ENCODE results near the gene STARD10.

DNA sequence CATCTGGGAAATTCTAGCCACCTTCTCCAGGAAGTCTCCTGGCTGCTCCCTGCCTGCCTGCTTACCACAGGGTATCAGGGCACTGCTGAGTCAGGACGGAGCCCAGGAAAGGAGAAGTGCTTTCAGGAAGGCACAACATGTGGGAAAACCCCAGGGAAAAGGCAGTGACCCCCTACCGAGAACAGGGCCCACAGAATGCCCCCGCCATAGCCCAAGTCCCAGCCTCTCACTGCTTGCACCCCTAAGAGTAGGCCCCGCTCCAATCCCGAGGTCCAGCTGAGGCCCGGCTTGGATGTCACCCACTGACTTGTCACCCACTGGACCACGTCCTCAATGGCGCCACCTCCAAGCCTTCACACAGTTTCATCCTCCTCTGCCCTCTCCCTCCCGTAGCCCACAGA, 75.7 kb downstream of the STARD10 start:
- TF ChIP-seq, protein P1, sequence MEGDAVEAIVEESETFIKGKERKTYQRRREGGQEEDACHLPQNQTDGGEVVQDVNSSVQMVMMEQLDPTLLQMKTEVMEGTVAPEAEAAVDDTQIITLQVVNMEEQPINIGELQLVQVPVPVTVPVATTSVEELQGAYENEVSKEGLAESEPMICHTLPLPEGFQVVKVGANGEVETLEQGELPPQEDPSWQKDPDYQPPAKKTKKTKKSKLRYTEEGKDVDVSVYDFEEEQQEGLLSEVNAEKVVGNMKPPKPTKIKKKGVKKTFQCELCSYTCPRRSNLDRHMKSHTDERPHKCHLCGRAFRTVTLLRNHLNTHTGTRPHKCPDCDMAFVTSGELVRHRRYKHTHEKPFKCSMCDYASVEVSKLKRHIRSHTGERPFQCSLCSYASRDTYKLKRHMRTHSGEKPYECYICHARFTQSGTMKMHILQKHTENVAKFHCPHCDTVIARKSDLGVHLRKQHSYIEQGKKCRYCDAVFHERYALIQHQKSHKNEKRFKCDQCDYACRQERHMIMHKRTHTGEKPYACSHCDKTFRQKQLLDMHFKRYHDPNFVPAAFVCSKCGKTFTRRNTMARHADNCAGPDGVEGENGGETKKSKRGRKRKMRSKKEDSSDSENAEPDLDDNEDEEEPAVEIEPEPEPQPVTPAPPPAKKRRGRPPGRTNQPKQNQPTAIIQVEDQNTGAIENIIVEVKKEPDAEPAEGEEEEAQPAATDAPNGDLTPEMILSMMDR (IDR thresholded peaks at IDR 0.05), result no peak
- no peak for TF ChIP-seq POLR2A (IDR thresholded peaks at IDR 0.05)
